HUES48 (cell line): ENCODE results near the gene CRB2.
"Not testable (repeated sequence)": the region's sequence is repeated elsewhere in the genome, so short reads cannot be mapped to it uniquely, and the experiment has no call there.

ENCODE experiments used
- H3K27ac ChIP-seq: one replicate; pipeline ENCODE4 v1.7.0; 2013; ENCODE audit warnings: low read depth, low read length, inconsistent platforms
- H3K27me3 ChIP-seq: 2 replicates; pipeline ENCODE4 v1.6.1; 2013; ENCODE audit warnings: mild to moderate bottlenecking, low read length; ENCODE audit not compliant: control insufficient read depth, insufficient read depth
- H3K36me3 ChIP-seq: 2 replicates; pipeline ENCODE4 v1.6.1; 2013; ENCODE audit warnings: low read length; ENCODE audit not compliant: control insufficient read depth, insufficient read depth
- H3K4me1 ChIP-seq: 2 replicates; pipeline ENCODE4 v1.6.1; 2013; ENCODE audit warnings: mild to moderate bottlenecking, low read length; ENCODE audit not compliant: control insufficient read depth, insufficient read depth
- H3K4me3 ChIP-seq: 2 replicates; pipeline ENCODE4 v1.5.1; 2013; ENCODE audit warnings: mild to moderate bottlenecking, low read depth, low read length
- H3K9ac ChIP-seq: 2 replicates; pipeline ENCODE4 v1.6.1; 2013; ENCODE audit warnings: mild to moderate bottlenecking, low read depth, low read length, moderate library complexity
- H3K9me3 ChIP-seq: 2 replicates; pipeline ENCODE4 v1.6.1; 2013; ENCODE audit warnings: low read length; ENCODE audit not compliant: control insufficient read depth, insufficient read depth

Gene CRB2

DNA sequence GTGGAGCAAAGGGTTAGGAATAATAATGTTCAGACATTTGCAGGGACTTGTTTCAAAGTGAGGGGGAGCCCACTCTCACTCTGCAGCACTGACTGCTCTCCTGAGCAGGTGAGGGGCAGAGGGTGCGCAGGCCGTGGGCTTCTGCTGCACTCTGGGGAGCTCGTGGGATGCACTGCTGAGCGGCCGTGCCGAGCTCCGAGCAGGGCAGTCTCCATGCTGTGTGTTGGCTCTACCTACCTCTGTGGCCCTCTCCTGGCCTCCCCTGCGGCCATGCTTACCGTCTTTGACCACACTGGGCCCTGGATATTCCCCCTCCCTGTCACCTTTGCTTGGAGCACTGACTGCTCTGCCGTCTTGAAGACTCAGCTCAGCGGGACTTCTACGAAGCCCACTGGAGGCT lies 33.7 kb downstream of the CRB2 start:
- Histone ChIP-seq H3K4me3 (no peak overlapping the region), H3K27ac (no peak overlapping the region), H3K36me3 (no peaks in the 10 kb centered on the region), H3K27me3 (no peaks in the 10 kb centered on the region), H3K4me1 (no peaks in the 10 kb centered on the region), H3K9me3 (no peaks in the 10 kb centered on the region), H3K9ac (no peak overlapping the region)

DNA sequence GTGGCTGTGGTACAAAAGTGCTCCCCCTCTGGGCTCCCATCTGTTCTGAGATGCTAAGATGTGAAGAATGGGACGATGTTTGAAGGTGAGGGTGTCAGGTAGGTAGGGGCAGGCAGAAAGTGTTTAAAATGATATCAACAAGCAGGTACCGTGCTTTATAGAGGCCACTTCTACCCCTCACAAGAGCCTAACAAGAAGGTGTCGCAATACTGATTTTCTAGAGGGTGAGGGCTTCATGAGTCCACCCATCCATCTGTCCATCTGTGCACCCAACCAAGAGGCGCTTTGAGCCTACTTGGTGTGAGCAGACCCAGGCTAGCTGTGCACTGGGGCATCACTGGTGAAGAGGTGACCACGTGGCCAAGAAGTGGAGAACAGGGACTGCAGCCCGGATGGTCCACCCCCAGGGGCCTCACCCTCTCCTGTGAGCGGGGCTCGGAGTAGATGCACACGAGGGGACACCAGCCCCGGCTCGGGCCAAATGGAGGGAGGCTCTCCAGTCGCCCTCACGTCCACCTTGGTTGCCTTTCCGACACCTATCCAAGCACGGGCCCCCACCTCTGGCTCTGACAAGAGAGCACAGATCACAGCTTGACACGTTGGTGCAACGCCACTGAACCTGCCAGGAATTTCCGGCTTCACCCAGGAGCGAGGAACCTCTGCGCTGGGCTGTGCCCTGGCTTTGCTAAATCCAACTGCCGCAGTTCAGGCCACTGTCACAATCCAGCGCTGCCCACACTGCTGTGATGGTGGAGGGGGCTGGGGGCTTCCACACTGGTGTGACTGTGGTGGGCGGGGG lies 34.5 kb downstream of the CRB2 start:
- Histone ChIP-seq H3K4me3 (no peak overlapping the region), H3K36me3 (no peaks in the 10 kb centered on the region), H3K27me3 (no peaks in the 10 kb centered on the region), H3K9me3 (no peaks in the 10 kb centered on the region), H3K27ac (no peak overlapping the region), H3K4me1 (no peaks in the 10 kb centered on the region), H3K9ac (no peak overlapping the region)

DNA sequence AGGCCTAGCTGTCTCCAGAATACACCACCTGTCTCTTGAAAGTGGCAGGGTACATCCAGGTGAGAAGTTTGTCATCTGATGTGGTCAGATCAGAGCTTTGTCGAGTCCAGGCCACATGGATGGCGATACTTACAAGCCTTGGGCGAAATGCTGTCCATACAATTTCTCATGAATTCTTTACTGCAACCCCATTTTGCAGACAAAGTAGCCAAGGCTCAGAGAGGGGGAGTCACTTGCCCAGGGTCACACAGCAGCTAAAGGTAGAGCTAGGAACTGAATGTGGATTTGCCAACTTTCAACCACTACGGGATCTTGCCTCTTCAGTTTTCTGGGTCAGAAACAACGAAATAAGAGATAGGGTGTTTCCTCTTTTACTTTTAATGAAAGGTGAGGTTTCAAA lies 35.2 kb downstream of the CRB2 start:
- Histone ChIP-seq H3K36me3 (no peaks in the 10 kb centered on the region), H3K4me1 (no peaks in the 10 kb centered on the region), H3K4me3 (no peak overlapping the region), H3K9ac (no peak overlapping the region), H3K27ac (no peak overlapping the region), H3K27me3 (no peaks in the 10 kb centered on the region), H3K9me3 (no peaks in the 10 kb centered on the region)

DNA sequence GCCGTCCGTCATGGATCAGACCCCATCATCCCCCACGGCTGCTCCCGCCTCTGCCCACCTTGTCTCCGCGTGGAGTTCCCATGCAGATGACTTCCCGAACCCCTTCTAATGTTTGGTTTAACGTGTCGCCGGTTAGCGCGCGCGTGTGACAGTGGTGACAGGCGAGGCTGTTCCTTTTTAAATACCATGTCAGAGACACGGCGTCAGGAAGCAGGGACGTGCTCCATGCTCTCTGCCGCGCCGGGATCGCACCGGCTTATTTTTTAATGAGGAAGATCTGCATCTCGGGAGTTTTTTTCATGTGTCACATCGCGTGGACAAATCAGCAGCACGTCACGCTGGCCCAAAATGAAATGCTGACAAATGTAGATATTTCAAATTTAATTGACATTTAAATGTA lies 35.9 kb downstream of the CRB2 start:
- H3K9me3 ChIP-seq = no peaks in the 10 kb centered on the region
- H3K9ac ChIP-seq = no peak overlapping the region
- H3K36me3 ChIP-seq = no peaks in the 10 kb centered on the region
- no peak overlapping the region for H3K27ac ChIP-seq
- no peak overlapping the region for H3K4me3 ChIP-seq
- no peaks in the 10 kb centered on the region for H3K27me3 ChIP-seq
- no peaks in the 10 kb centered on the region for H3K4me1 ChIP-seq

DNA sequence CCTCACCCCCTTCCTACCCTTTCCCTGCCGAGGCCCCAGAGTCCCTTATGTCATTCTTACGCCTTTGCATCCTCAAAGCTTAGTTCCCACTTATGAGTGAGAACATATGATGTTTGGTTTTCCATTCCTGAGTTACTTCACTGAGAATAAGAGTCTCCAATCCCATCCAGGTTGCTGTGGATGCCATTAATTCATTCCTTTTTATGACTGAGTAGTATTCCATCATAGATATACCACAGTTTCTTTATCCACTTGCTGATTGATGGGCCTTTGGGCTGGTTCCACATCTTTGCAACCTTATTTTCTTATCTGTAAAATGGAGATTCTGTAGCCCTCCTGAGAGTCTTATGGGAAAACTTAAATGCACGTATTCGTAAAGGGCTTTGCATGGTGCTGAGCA lies 36.8 kb downstream of the CRB2 start:
- no peak overlapping the region for H3K9ac ChIP-seq
- no peak overlapping the region for H3K4me3 ChIP-seq
- no peaks in the 10 kb centered on the region for H3K4me1 ChIP-seq
- no peaks in the 10 kb centered on the region for H3K9me3 ChIP-seq
- H3K36me3 ChIP-seq = no peaks in the 10 kb centered on the region
- no peak overlapping the region for H3K27ac ChIP-seq
- H3K27me3 ChIP-seq = no peaks in the 10 kb centered on the region

DNA sequence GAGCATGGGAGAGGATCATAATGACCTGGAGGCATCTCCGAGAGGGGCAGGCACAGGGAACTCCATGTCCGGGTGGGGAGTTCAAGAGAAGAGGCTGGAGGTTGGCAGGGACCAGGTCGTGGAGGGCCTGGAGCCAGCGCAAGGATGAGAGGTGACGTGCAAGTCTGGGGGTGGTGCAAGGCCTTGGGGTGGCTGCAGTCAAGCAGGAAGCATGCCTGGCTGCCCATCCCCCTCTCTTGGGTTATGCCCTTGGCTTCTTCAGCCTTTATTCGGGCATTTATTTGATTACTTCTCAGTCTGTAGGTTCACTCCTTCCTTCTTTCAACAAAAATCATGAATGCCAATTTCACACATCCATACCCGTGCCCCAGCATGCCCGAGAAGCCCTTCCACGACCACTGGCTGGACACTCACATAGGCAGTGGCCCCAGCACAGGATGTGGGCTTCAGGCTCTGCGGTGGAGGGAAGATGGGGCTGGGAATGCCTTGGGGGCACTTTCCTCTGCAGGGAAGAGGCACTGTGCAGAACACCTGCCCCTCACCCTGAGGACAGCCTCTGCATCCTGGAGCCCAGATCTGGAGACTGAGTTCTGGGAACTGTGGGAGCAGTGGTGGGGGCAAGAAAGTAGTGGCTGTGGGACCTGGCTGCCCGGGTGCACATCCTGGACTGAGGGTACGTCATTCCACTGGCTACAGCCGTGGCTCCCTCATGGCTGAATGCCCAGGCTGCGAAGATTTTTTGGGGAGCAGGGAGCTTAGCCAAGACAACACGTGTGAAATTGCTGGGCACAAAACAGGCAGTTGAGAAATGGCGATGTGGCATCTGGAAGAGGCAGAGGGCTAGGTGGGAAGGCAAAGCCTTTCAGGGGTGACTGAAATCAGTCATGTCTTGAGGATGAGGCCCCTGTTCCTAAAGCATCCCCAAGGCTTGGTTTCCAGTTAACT lies 38.6 kb downstream of the CRB2 start:
- Histone ChIP-seq H3K27me3 (no peaks in the 10 kb centered on the region), H3K27ac (no peak overlapping the region), H3K9me3 (no peaks in the 10 kb centered on the region), H3K36me3 (no peaks in the 10 kb centered on the region), H3K4me3 (no peak overlapping the region), H3K9ac (no peak overlapping the region; the same call in 1 of the 2 replicates), H3K4me1 (no peaks in the 10 kb centered on the region)

DNA sequence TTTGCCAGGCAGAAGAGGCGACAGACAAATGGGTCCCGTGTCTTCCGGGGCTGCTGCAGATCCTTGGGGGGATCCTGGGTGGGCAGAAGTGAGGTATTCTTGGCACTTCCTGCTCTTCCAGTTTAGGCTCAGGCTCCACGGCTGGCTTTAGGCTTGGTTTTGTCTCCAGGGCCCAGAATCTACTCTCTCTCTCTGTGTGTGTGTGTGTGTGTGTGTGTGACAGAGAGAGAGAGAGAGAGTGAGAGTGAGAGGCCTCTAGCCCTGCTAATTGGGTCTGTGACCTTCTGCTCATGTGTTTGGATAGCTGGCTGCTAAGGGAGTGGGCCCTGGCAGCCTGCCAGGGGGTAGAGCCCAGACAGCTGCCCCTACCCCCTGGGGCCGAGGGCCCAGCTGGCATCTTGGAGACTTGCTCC lies 39.3 kb downstream of the CRB2 start:
- H3K9ac ChIP-seq = no peak overlapping the region; the same call in 1 of the 2 replicates
- H3K4me3 ChIP-seq = no peak overlapping the region
- no peaks in the 10 kb centered on the region for H3K36me3 ChIP-seq
- no peak overlapping the region for H3K27ac ChIP-seq
- H3K9me3 ChIP-seq = no peaks in the 10 kb centered on the region
- no peaks in the 10 kb centered on the region for H3K27me3 ChIP-seq
- no peaks in the 10 kb centered on the region for H3K4me1 ChIP-seq

DNA sequence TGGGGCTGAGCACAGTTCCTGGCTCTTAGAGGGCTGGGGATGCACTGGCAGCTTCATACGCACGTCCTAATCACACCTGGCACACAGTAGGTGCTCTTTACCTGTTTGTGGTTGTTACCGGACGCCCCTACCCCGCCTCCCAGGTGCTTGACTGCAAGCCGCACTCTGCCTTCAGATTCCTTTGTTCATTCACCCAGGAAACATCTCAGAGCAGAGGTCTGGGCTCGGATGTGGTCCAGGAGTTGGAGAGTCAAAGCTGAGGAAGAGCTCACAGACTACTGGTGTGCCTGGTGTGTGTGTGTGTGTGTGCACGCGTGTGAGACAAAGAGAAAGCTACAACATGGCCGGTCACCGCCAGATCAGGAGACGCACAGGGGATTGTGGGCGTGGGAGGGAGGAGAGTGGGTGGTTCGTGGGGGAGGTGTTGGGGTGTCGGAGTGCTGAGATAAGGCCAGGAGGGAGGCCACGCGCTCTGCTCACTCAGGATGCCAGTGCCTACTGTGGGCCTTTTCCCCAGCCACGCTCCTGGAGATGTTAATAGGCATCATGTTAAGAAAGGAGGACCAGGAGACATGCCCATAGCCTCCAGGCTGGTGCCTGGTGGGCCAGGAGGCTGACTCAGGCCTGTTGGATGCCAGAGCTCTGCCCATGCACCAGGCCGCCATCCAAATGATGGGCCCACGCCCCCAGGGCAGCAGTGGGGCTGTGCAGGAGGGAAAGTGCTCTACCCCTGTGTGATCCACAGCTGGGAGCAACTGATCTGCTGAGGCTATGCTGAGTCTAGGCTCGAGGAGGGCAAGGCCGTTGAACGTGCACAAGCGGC lies 39.9 kb downstream of the CRB2 start:
- no peak overlapping the region for H3K4me3 ChIP-seq
- H3K27ac ChIP-seq = no peak overlapping the region
- no peaks in the 10 kb centered on the region for H3K36me3 ChIP-seq
- no peaks in the 10 kb centered on the region for H3K4me1 ChIP-seq
- H3K9me3 ChIP-seq = no peaks in the 10 kb centered on the region
- no peak overlapping the region for H3K9ac ChIP-seq
- H3K27me3 ChIP-seq = no peaks in the 10 kb centered on the region

DNA sequence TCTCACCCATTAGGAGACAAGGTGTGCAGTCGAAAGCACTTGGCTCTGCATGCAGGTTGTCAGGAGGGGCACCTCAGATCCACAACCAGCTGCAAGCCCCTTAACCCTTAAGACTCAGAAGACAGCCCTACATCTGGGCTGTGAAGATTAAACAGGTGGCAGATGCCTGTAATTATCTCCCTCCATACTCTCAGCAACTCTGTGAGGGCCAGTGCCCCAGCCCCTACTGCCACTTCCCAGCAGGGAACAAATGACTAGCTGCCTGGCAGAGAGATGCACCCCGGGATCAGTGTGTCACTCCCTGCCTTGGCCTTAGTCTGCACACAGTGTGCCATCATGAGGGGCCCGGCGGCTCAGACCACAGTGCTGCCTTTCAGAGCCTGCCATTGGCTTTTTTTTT lies 42.0 kb downstream of the CRB2 start:
- H3K36me3 ChIP-seq = no peaks in the 10 kb centered on the region
- no peak overlapping the region for H3K27ac ChIP-seq
- no peak overlapping the region for H3K4me3 ChIP-seq
- H3K9me3 ChIP-seq = no peaks in the 10 kb centered on the region
- H3K4me1 ChIP-seq = no peaks in the 10 kb centered on the region
- no peak overlapping the region for H3K9ac ChIP-seq
- no peaks in the 10 kb centered on the region for H3K27me3 ChIP-seq

DNA sequence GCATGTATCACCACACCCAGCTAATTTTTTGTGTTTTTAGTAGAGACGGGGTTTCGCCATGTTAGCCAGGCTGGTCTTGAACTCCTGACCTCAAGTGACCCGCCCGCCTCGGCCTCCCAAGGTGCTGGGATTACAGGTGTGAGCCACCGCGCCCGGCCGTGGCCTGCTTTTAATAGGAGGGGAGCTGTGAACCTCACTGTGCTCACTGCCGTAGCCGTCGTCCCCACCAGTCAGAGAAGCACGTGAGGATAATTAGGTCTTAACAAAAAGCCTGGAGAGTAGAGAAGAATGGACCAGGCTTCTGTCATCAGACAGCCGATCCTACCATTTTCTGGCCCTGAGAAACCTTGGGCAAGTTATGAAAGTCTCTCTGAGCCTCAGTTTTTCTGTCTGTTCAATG lies 42.9 kb downstream of the CRB2 start:
- not testable (repeated sequence) for H3K4me3 ChIP-seq, H3K27me3 ChIP-seq, H3K9ac ChIP-seq, H3K36me3 ChIP-seq, H3K4me1 ChIP-seq, H3K27ac ChIP-seq, H3K9me3 ChIP-seq
